Tibial nerve (tissue), 4 donors: ENCODE results near the gene ENDOU. TPM values are rescaled to one million over a fixed set of nuclear protein-coding genes. Genes with fewer than 3 reads are reported as not detected.

Experiments used
- DNase-seq, 2 donors: peaks; one replicate each; pipeline ENCODE4 v3.0.0-alpha.2; 2019; ENCODE audit warnings: low spot score in 2 of 2
- H3K27ac ChIP-seq, 4 donors: fragments of 200-600 bp; sonication (generic) in 3 of 4; one replicate each; pipeline ENCODE4 v1.5.1; 2017 to 2019; ENCODE audit warnings: mild to moderate bottlenecking in 1 of 4
- H3K27me3 ChIP-seq, 2 donors: fragments of 200-600 bp; sonication (generic) in 1 of 2; one replicate each; pipeline versions ENCODE4 v1.5.1 to v1.6.0; 2017 to 2019
- H3K36me3 ChIP-seq, 3 donors: fragments of 200-600 bp; sonication (generic); one replicate each; pipeline ENCODE4 v1.5.1; 2018 to 2019
- H3K4me1 ChIP-seq, 4 donors: fragments of 200-600 bp; sonication (generic) in 3 of 4; one replicate each; pipeline ENCODE4 v1.5.1; 2017 to 2019
- H3K4me3 ChIP-seq, 4 donors: fragments of 200-600 bp; sonication (generic) in 3 of 4; one replicate each; pipeline ENCODE4 v1.5.1; 2017 to 2019; ENCODE audit warnings: mild to moderate bottlenecking in 1 of 4, moderate library complexity in 1 of 4
- H3K9me3 ChIP-seq, 4 donors: fragments of 200-600 bp; sonication (generic) in 3 of 4; one replicate each; pipeline ENCODE4 v1.5.1; 2017 to 2019
- EP300 ChIP-seq, 2 donors: sonication (generic); formaldehyde crosslinking; IDR thresholded peaks; one replicate each; pipeline ENCODE4 v1.6.1; 2017; ENCODE audit warnings: antibody characterized with exemption in 2 of 2, mild to moderate bottlenecking in 1 of 2
- POLR2A ChIP-seq, 2 donors: fragments of 450-650 bp; IDR thresholded peaks; one replicate each; pipeline ENCODE4 v1.6.1; 2017; ENCODE audit warnings: antibody characterized with exemption in 2 of 2, mild to moderate bottlenecking in 2 of 2, moderate library complexity in 2 of 2
- WGBS, 2 donors: methylation state at CpG; one replicate each; pipeline ENCODE4 v1.1.5; 2018; 5-methylcytosine and 5-hydroxymethylcytosine counted together
- total RNA-seq, 4 donors: library from RNA; depleted of rRNA; stranded (reverse); fragments of >200 nt; gene quantifications; one replicate each; pipeline ENCODE4 v1.1.0, GENCODE V29; 2016
- TF ChIP-seq, protein P1 (sequence below), 5 experiments: fragments of 200-600 bp in 3 of 5; fragments of 450-650 bp in 2 of 5; sonication (generic) in 3 of 5; IDR thresholded peaks; one replicate each; pipeline ENCODE4 v1.5.1; 2016 to 2019; ENCODE audit warnings: antibody characterized with exemption in 5 of 5, mild to moderate bottlenecking in 3 of 5, moderate library complexity in 2 of 5

The ENDOU gene
- total RNA-seq, 4 donors from 2014 or later = 0.30 to 1.2 (median 0.42) TPM; not detected in 1

DNA sequence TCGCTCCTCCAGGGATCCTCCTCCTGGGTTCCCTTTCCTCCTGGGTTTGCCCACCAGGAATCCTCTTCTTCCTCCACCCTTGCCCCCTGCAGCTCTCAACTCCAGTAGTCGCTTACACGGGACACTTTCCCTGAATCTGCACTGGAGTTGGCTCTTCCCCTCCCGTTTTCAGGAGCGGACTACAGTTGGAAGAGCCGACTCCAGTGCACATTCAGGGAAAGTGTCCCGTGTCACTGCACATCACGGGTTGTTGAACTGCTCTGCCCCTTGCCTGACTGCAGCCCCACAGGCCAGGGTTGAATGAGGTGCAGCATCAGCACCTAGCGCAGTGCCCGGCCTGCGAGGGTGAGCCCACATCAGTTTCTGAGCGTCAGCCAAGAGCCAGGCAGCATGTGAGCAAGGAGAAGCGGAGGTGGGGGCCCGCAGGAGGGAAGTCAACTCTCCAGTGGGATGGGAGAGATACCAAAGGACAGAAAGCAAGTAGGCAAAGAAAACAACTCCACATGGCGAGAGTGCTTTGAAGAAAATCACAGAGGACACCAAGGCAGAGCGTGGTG is 20.3 kb upstream of the ENDOU start:
- no peaks in the 10 kb centered on the region for H3K9me3 ChIP-seq
- no peak for DNase-seq
- WGBS, 2 donors = 61 to 62% methylated on average over 16 of the region's 16 CpGs
- H3K4me1 ChIP-seq = peaks cover 0 to 15% (median 14%) of the 10 kb centered on the region in 4 donors
- no peaks in the 10 kb centered on the region for H3K27me3 ChIP-seq
- peaks cover 0 to 5% (median 0%) of the 10 kb centered on the region in 3 donors for H3K36me3 ChIP-seq
- TF ChIP-seq EP300 (IDR thresholded peaks at IDR 0.05) = peak in 1 of 2 donors; percentile 14
- no peak for TF ChIP-seq POLR2A (IDR thresholded peaks at IDR 0.05)
- peak overlapping the region in 1 of 4 donors; percentile 12 for H3K27ac ChIP-seq
- no peak overlapping the region for H3K4me3 ChIP-seq

DNA sequence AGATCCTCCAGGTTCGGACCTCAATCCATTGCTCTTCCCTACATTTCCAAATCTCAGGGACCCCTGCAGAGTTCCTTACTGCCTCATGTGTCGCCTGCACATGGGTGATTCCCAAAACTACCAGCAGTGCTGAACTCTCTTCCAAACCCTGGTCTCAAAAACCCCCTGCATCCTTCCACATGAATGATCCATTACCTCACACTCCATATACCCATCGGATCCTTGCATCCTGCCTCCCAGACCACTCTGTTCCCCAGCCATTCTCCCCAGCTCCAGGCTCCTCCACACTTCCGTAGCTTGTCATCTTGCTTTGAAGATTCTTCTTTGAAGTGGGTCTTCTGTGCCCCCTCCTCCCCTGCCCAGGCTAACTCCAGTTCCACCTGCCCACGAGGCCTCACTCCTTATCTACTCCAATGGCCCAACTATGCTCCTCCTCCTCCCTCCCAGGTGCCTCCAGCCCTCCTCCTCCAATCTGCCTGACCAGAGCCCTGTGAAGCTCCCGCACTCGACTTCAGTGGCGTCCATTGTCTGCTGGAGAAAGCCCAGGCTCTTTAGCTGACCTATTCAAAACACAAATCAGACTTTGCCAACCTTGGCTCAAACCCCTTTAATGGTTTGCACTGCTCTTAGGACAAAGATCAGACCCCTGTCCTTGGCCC is 19.6 kb upstream of the ENDOU start:
- DNase-seq = no peak
- TF ChIP-seq POLR2A (IDR thresholded peaks at IDR 0.05) (no peak), EP300 (IDR thresholded peaks at IDR 0.05) (no peak)
- TF ChIP-seq, protein P1, sequence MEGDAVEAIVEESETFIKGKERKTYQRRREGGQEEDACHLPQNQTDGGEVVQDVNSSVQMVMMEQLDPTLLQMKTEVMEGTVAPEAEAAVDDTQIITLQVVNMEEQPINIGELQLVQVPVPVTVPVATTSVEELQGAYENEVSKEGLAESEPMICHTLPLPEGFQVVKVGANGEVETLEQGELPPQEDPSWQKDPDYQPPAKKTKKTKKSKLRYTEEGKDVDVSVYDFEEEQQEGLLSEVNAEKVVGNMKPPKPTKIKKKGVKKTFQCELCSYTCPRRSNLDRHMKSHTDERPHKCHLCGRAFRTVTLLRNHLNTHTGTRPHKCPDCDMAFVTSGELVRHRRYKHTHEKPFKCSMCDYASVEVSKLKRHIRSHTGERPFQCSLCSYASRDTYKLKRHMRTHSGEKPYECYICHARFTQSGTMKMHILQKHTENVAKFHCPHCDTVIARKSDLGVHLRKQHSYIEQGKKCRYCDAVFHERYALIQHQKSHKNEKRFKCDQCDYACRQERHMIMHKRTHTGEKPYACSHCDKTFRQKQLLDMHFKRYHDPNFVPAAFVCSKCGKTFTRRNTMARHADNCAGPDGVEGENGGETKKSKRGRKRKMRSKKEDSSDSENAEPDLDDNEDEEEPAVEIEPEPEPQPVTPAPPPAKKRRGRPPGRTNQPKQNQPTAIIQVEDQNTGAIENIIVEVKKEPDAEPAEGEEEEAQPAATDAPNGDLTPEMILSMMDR (IDR thresholded peaks at IDR 0.05) = no peak
- H3K4me1 ChIP-seq = peaks cover 0 to 22% (median 17%) of the 10 kb centered on the region in 4 donors
- peak overlapping the region in 1 of 4 donors; percentile 12 for H3K27ac ChIP-seq
- no peaks in the 10 kb centered on the region for H3K9me3 ChIP-seq
- H3K27me3 ChIP-seq = no peaks in the 10 kb centered on the region
- H3K36me3 ChIP-seq = peaks cover 0 to 5% (median 0%) of the 10 kb centered on the region in 3 donors
- WGBS, 2 donors = 69 to 72% methylated on average over 8 of the region's 8 CpGs
- H3K4me3 ChIP-seq = no peak overlapping the region

DNA sequence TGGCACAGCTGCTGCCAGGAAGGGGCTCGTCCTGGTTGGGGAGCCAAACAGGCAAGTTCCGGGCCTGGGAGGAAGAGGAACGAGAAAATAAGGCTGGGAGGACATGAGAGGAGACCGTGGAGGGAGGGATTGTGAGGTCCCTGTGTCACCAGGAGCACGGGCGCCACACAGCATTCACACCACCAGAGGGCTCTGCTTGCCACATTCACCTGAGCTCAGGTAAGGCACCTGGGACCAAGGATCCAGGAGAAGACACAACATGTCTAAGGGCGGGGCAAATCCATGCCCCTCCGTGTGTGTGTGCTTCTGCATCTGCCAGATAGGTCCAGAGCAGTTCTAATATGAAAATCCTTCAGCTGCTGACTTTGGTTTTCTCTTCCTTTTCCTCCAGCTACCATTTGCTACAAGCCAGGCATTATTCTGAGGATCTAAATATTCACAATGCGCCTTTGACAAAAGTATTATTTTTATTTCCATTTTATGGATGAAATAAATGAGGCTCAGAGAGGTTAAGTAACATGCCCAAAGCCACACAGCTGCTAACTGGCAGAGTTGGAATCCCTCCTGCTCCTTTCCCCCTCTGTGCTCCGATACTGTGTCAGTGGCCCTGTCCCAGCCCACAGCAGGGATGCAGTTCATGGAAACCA is 18.8 kb upstream of the ENDOU start:
- no peaks in the 10 kb centered on the region for H3K9me3 ChIP-seq
- H3K4me1 ChIP-seq = peaks cover 0 to 28% (median 19%) of the 10 kb centered on the region in 4 donors
- no peak for DNase-seq
- H3K36me3 ChIP-seq = peaks cover 0 to 5% (median 0%) of the 10 kb centered on the region in 3 donors
- 54 to 65% methylated on average over 10 of the region's 10 CpGs for WGBS, 2 donors
- no peaks in the 10 kb centered on the region for H3K27me3 ChIP-seq
- H3K27ac ChIP-seq = no peak overlapping the region
- no peak overlapping the region for H3K4me3 ChIP-seq
- no peak for TF ChIP-seq POLR2A (IDR thresholded peaks at IDR 0.05)
- TF ChIP-seq, protein P1 (IDR thresholded peaks at IDR 0.05) = peak in 3 of 5 experiments; percentile 4 to 38 (median 35)
- no peak for TF ChIP-seq EP300 (IDR thresholded peaks at IDR 0.05)

- DNase-seq = no peak
- H3K36me3 ChIP-seq = no peaks in the 10 kb centered on the region
- H3K27ac ChIP-seq = no peak overlapping the region
- H3K4me1 ChIP-seq = peaks cover 0 to 36% (median 19%) of the 10 kb centered on the region in 4 donors
- TF ChIP-seq POLR2A (IDR thresholded peaks at IDR 0.05) (no peak), EP300 (IDR thresholded peaks at IDR 0.05) (no peak)
- TF ChIP-seq, protein P1 (IDR thresholded peaks at IDR 0.05) = no peak
- no peaks in the 10 kb centered on the region for H3K9me3 ChIP-seq
- H3K4me3 ChIP-seq = no peak overlapping the region
- 70 to 76% methylated on average over 8 to 9 of the region's 9 CpGs for WGBS, 2 donors
- H3K27me3 ChIP-seq = no peaks in the 10 kb centered on the region
These were observed 18.1 kb upstream of the ENDOU start for GRCh38 chr12:47743311-47743860.

GRCh38 chr12:47742253-47742825 is 17.0 kb upstream of the ENDOU start:
- peak in 1 of 2 donors; percentile 71 for DNase-seq
- no peaks in the 10 kb centered on the region for H3K27me3 ChIP-seq
- TF ChIP-seq, protein P1 (IDR thresholded peaks at IDR 0.05) = peak; percentile 81 to 96 (median 85)
- TF ChIP-seq POLR2A (IDR thresholded peaks at IDR 0.05) = no peak
- peak in 1 of 2 donors; percentile 7 for TF ChIP-seq EP300 (IDR thresholded peaks at IDR 0.05)
- H3K9me3 ChIP-seq = no peaks in the 10 kb centered on the region
- no peak overlapping the region for H3K4me3 ChIP-seq
- H3K27ac ChIP-seq = no peak overlapping the region
- peaks cover 5 to 46% (median 29%) of the 10 kb centered on the region in 4 donors for H3K4me1 ChIP-seq
- H3K36me3 ChIP-seq = no peaks in the 10 kb centered on the region
- 83 to 88% methylated on average over 7 of the region's 7 CpGs for WGBS, 2 donors
